Effector memory CD4-positive, alpha-beta T cell (primary cell): ENCODE data around the gene PGM2.
"Not testable (repeated sequence)": the region's sequence is repeated elsewhere in the genome, so short reads cannot be mapped to it uniquely, and the experiment has no call there.

Source experiments
- DNase-seq, 3 donors: peaks; one replicate each; pipeline ENCODE4 v3.0.0-alpha.2; 2020
- H3K27ac ChIP-seq: 2 replicates; pipeline ENCODE4 v1.7.0; 2013; ENCODE audit warnings: mild to moderate bottlenecking, low read length, moderate library complexity; ENCODE audit not compliant: insufficient read depth, poor library complexity, severe bottlenecking
- H3K27me3 ChIP-seq: replicated peaks from 2 replicates; pipeline ENCODE4 v1.7.0; 2013; ENCODE audit warnings: mild to moderate bottlenecking, low read length; ENCODE audit not compliant: insufficient read depth, control insufficient read depth, poor library complexity, severe bottlenecking
- H3K36me3 ChIP-seq: 2 replicates; pipeline ENCODE4 v1.7.0; 2013; ENCODE audit warnings: mild to moderate bottlenecking, low read length, moderate library complexity; ENCODE audit not compliant: control insufficient read depth, insufficient read depth
- H3K4me1 ChIP-seq: 2 replicates; pipeline ENCODE4 v1.7.0; 2013; ENCODE audit warnings: low read length, mild to moderate bottlenecking; ENCODE audit not compliant: control insufficient read depth, insufficient read depth, poor library complexity, severe bottlenecking
- H3K4me3 ChIP-seq: 2 replicates; pipeline ENCODE4 v1.7.0; 2013; ENCODE audit warnings: low read length, low read depth, mild to moderate bottlenecking; ENCODE audit not compliant: insufficient read depth, poor library complexity, severe bottlenecking
- H3K9me3 ChIP-seq: 2 replicates; pipeline ENCODE4 v1.7.0; 2013; ENCODE audit warnings: mild to moderate bottlenecking, low read length, moderate library complexity; ENCODE audit not compliant: control insufficient read depth
- total RNA-seq, 3 donors: gene quantifications; one replicate each; lab custom pipeline; 2026; lab: John Stamatoyannopoulos, UW

Gene PGM2
- 16.1 to 20.9 (median 20.4) reads per million in 3 donors for total RNA-seq

- H3K27ac ChIP-seq: peak within 1 kb of the TSS; percentile 70
- peaks cover 16% of the 10 kb centered on the region for H3K4me1 ChIP-seq
- H3K27me3 ChIP-seq: no peaks in the 10 kb centered on the region
- peak within 1 kb of the TSS; percentile 93 for H3K4me3 ChIP-seq
- peak; percentile 76 to 82 (median 81) for DNase-seq
- no peaks in the 10 kb centered on the region for H3K9me3 ChIP-seq
- H3K36me3 ChIP-seq: peaks cover 11% of the 10 kb centered on the region
Measured at GRCh38 chr4:37826295-37827029, at the start of gene PGM2. Gene PGM2, plus strand, starts transcription at chr4:37826686. Its CDS starts 47 bp downstream, at chr4:37826733.

DNA sequence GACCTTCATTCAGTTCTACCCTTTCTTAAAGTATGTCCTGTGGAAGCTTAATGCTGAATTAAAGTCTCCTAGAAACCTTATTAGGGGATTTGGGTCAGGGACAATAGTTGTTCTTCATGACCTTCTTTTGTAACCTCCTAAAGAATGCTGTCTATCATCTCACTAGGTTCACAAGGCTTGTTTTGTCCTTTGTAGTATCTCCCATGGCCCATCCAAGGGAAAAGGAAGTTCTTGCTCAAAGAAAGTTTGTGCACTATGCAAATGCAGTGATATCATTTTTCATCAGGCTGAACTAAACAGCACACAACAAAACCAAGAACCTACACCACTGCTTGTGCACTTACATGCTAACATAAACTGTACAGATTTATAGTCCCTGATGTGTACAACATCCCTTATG lies 46.6 kb upstream of the PGM2 start:
- no peak overlapping the region for H3K4me3 ChIP-seq
- H3K9me3 ChIP-seq: no peaks in the 10 kb centered on the region
- H3K27ac ChIP-seq: peak overlapping the region; percentile 35
- no peaks in the 10 kb centered on the region for H3K36me3 ChIP-seq
- H3K27me3 ChIP-seq: no peaks in the 10 kb centered on the region
- DNase-seq: no peak
- peaks cover 11% of the 10 kb centered on the region for H3K4me1 ChIP-seq

GRCh38 chr4:37780444-37781130 lies 45.9 kb upstream of the PGM2 start:
- Histone ChIP-seq H3K9me3 (no peaks in the 10 kb centered on the region), H3K36me3 (no peaks in the 10 kb centered on the region), H3K4me1 (peaks cover 11% of the 10 kb centered on the region), H3K4me3 (no peak overlapping the region), H3K27ac (peak overlapping the region; percentile 35), H3K27me3 (no peaks in the 10 kb centered on the region)
- peak; percentile 2 to 36 (median 24) for DNase-seq

DNA sequence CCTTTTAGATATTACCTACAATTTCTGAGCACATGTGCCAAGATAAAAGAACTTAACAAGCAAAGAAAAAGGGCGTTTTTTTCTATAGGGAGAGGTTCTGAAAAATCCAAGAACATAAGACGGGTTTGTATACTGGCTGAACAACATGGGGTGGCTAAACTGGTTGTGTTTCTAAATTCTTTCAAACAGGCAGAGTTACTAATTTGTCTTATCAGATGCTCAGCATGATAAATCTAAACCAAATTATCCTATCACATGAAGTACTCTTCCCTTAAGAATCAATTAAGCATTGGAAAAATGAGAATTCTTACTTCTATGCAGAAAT lies 45.4 kb upstream of the PGM2 start:
- Histone ChIP-seq H3K4me1 (peaks cover 11% of the 10 kb centered on the region), H3K9me3 (no peaks in the 10 kb centered on the region), H3K4me3 (no peak overlapping the region), H3K27ac (no peak overlapping the region), H3K27me3 (no peaks in the 10 kb centered on the region), H3K36me3 (no peaks in the 10 kb centered on the region)
- DNase-seq: no peak

DNA sequence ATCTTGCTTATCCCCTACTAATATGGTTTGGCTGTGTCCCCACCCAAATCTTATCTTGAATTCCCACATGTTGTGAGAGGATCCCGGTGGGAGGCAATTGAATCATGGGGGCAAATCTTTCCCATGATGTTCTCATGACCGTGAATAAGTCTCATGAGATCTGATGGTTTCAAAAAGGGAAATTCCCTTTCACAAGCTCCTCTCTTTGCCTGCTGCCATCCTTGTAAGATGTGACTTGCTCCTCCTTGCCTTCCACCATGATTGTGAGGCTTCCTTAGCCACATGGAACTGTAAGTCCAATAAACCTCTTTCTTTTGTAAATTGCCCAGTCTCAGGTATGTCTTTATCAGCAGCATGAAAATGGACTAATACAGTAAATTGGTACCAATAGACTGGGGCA lies 40.2 kb upstream of the PGM2 start:
- H3K27ac ChIP-seq, H3K9me3 ChIP-seq, H3K4me1 ChIP-seq, H3K4me3 ChIP-seq, DNase-seq, H3K27me3 ChIP-seq, H3K36me3 ChIP-seq: not testable (repeated sequence)

- H3K9me3 ChIP-seq, H3K4me3 ChIP-seq, H3K36me3 ChIP-seq, H3K27me3 ChIP-seq, H3K27ac ChIP-seq, H3K4me1 ChIP-seq, DNase-seq: not testable (repeated sequence)
Measured at GRCh38 chr4:37787883-37788460, 38.5 kb upstream of the PGM2 start.

DNA sequence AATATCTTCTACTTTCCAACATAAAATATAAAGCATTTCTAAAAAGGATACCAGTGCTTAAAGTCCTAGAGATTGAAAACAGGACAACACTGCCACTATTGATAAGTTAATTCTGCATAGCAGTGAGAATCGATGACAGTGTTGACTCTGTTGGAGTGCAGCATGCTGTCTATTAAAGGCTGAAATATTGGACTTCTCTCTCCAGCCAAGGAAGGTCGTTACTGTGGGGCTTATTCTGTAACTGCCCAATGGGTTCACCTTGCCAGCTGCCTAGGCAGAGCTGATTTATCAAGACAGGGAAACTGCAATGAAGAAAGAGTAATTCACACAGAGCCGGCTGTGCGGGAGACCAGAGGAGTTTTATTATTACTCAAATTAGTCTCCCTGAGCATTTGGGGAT lies 37.7 kb upstream of the PGM2 start:
- no peaks in the 10 kb centered on the region for H3K4me1 ChIP-seq
- H3K9me3 ChIP-seq: no peaks in the 10 kb centered on the region
- no peak overlapping the region for H3K4me3 ChIP-seq
- no peak overlapping the region for H3K27ac ChIP-seq
- H3K36me3 ChIP-seq: no peaks in the 10 kb centered on the region
- no peaks in the 10 kb centered on the region for H3K27me3 ChIP-seq
- no peak for DNase-seq

DNA sequence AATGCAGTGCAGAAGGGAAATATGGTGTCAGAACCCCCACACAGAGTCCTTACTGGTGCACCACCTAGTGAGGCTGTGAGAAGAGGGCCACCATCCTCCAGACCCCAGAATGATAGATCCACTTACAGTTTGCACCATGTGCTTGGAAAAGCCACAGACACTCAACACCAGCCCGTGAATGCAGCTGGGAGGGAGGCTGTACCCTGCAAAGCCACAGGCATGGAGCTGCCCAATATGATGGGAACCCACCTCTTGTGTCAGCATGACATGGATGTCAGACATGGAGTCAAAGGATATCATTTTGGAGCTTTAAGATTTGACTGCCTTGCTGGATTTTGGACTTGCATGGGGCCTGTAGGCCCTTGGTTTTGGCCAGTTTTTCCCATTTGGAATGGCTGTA lies 34.2 kb upstream of the PGM2 start:
- no peaks in the 10 kb centered on the region for H3K9me3 ChIP-seq
- H3K4me3 ChIP-seq: no peak overlapping the region
- H3K36me3 ChIP-seq: no peaks in the 10 kb centered on the region
- DNase-seq: no peak
- no peaks in the 10 kb centered on the region for H3K27me3 ChIP-seq
- H3K27ac ChIP-seq: no peak overlapping the region
- H3K4me1 ChIP-seq: no peaks in the 10 kb centered on the region

DNA sequence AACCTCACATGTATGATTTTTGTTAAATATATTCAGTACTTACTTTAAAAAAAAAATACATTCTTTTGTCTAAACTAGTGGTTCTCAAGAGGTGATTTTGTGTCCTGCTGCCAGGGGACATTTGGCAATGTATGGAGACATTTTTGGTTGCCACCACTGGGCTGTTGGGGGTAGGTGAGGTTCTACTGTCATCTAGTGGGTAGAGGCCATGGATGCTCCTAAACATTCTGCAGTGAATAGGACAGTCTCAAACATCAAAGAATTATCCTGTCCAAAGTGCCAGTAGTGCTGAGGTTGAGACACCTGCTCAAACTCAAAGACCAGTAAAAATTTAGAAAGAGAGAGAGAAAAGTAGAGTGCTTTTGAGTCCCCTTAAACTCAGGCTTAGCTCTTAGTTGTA lies 32.9 kb upstream of the PGM2 start:
- H3K27ac ChIP-seq: no peak overlapping the region
- H3K4me3 ChIP-seq: no peak overlapping the region
- no peak for DNase-seq

DNA sequence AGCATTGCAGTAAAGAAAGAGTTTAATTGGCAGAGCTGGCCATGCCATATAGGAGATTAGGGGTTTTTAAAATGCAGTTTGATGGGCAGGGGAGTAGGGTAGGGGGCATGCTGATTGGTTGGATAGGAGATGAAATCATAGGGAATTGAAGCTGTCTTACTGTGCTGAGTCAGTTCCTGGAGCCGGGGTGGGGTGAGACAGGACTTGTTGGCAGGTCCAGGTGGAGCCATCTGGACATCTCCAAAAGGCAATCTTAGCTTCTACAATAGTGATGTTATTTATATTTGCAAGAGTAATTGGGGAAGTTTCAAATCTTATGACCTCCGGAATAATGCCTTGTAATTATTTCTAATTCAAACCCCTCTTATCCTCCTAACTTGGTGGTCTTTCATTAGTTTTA lies 32.4 kb upstream of the PGM2 start:
- Histone ChIP-seq H3K27me3 (no peaks in the 10 kb centered on the region), H3K4me3 (no peak overlapping the region), H3K4me1 (no peaks in the 10 kb centered on the region), H3K27ac (no peak overlapping the region), H3K9me3 (no peaks in the 10 kb centered on the region), H3K36me3 (no peaks in the 10 kb centered on the region)
- DNase-seq: no peak

More for the DNA sequence above, 32.9 kb upstream of the PGM2 start:
- H3K27me3 ChIP-seq: no peaks in the 10 kb centered on the region
- H3K4me1 ChIP-seq: no peaks in the 10 kb centered on the region
- no peaks in the 10 kb centered on the region for H3K36me3 ChIP-seq
- H3K9me3 ChIP-seq: no peaks in the 10 kb centered on the region
